Mesendoderm (in vitro differentiated cells): Measurements from ENCODE around the gene REST.
"Not testable (repeated sequence)": the region's sequence is repeated elsewhere in the genome, so short reads cannot be mapped to it uniquely, and the experiment has no call there.

Source experiments
- DNase-seq: peaks from one replicate; pipeline ENCODE4 v3.0.0; 2013
- H2AK5ac ChIP-seq: 2 replicates; pipeline ENCODE4 v1.6.1; 2013; ENCODE audit warnings: low read length, inconsistent platforms
- H2BK120ac ChIP-seq: 2 replicates; pipeline ENCODE4 v1.6.1; 2013; ENCODE audit warnings: low read depth, mild to moderate bottlenecking, low read length, moderate library complexity, mixed read lengths
- H2BK15ac ChIP-seq: replicated peaks from 2 replicates; pipeline ENCODE4 v1.6.1; 2013; ENCODE audit warnings: low read depth, mild to moderate bottlenecking, moderate library complexity
- H2BK5ac ChIP-seq: 2 replicates; pipeline ENCODE4 v1.6.1; 2013; ENCODE audit warnings: low read length, inconsistent platforms
- H3K18ac ChIP-seq: 2 replicates; pipeline ENCODE4 v1.6.1; 2013; ENCODE audit warnings: mild to moderate bottlenecking, low read length, mixed read lengths
- H3K23ac ChIP-seq: one replicate; pipeline ENCODE4 v1.6.1; 2013; ENCODE audit warnings: low read length
- H3K27ac ChIP-seq: 2 replicates; pipeline ENCODE4 v1.5.1; 2013; ENCODE audit warnings: low read depth, mild to moderate bottlenecking, inconsistent platforms, low read length, moderate library complexity
- H3K27me3 ChIP-seq: 2 replicates; pipeline ENCODE4 v1.6.1; 2013; ENCODE audit warnings: low read length, control low read depth, mild to moderate bottlenecking, inconsistent platforms; ENCODE audit not compliant: insufficient read depth, poor library complexity
- H3K36me3 ChIP-seq: 2 replicates; pipeline ENCODE4 v1.6.1; 2013; ENCODE audit warnings: low read length, inconsistent platforms; ENCODE audit not compliant: control insufficient read depth, insufficient read depth
- H3K4ac ChIP-seq: one replicate; pipeline ENCODE4 v1.6.1; 2013; ENCODE audit warnings: low read depth, mild to moderate bottlenecking, low read length, moderate library complexity
- H3K4me1 ChIP-seq: 2 replicates; pipeline ENCODE4 v1.6.1; 2013; ENCODE audit warnings: low read depth, low read length, inconsistent platforms; ENCODE audit not compliant: control insufficient read depth
- H3K4me2 ChIP-seq: 2 replicates; pipeline ENCODE4 v1.6.1; 2013; ENCODE audit warnings: low read length
- H3K4me3 ChIP-seq: 2 replicates; pipeline ENCODE4 v1.5.1; 2013; ENCODE audit warnings: mild to moderate bottlenecking, low read length
- H3K56ac ChIP-seq: one replicate; pipeline ENCODE4 v1.6.1; 2013; ENCODE audit warnings: low read length
- H3K79me1 ChIP-seq: 2 replicates; pipeline ENCODE4 v1.6.1; 2013; ENCODE audit warnings: low read length, inconsistent platforms
- H3K79me2 ChIP-seq: 2 replicates; pipeline ENCODE4 v1.6.1; 2013; ENCODE audit warnings: mild to moderate bottlenecking, low read length; ENCODE audit not compliant: control insufficient read depth, insufficient read depth
- H3K9ac ChIP-seq: 2 replicates; pipeline ENCODE4 v1.6.1; 2013; ENCODE audit warnings: low read length, inconsistent platforms
- H4K5ac ChIP-seq: one replicate; pipeline ENCODE4 v1.6.1; 2013; ENCODE audit warnings: low read length
- H4K8ac ChIP-seq: one replicate; pipeline ENCODE4 v1.6.1; 2013; ENCODE audit warnings: low read depth, mild to moderate bottlenecking, control low read depth, low read length, moderate library complexity
- WGBS: extraction: QIAGEN DNeasy Blood & Tissue Kit; methylation state at CpG from one replicate; pipeline ENCODE4 v1.1.7; 2013; ENCODE audit warnings: low lambda C conversion rate, missing lambda C conversion rate; ENCODE audit not compliant: insufficient coverage; ENCODE audit errors: extremely low coverage; 5-methylcytosine and 5-hydroxymethylcytosine counted together

The REST gene

GRCh38 chr4:56914336-56914735 is 6.6 kb downstream of the REST start:
- Histone ChIP-seq H3K4me2 (no peak overlapping the region), H3K9ac (no peak overlapping the region), H2BK5ac (no peak overlapping the region), H2BK15ac (no peak overlapping the region), H4K5ac (no peak overlapping the region), H3K18ac (no peak overlapping the region), H3K56ac (no peak overlapping the region), H3K23ac (no peak overlapping the region), H3K4me1 (peaks cover 4% of the 10 kb centered on the region), H3K79me1 (peaks cover 10% of the 10 kb centered on the region), H3K36me3 (no peaks in the 10 kb centered on the region), H3K79me2 (peaks cover 65% of the 10 kb centered on the region), H2AK5ac (no peak overlapping the region), H3K4ac (no peak overlapping the region), H4K8ac (no peak overlapping the region), H3K4me3 (no peak overlapping the region), H3K27me3 (no peaks in the 10 kb centered on the region), H3K27ac (no peak overlapping the region), H2BK120ac (no peak overlapping the region)
- DNase-seq = no peak
- WGBS = no CpG with 5 or more reads among the region's 3 CpGs

DNA sequence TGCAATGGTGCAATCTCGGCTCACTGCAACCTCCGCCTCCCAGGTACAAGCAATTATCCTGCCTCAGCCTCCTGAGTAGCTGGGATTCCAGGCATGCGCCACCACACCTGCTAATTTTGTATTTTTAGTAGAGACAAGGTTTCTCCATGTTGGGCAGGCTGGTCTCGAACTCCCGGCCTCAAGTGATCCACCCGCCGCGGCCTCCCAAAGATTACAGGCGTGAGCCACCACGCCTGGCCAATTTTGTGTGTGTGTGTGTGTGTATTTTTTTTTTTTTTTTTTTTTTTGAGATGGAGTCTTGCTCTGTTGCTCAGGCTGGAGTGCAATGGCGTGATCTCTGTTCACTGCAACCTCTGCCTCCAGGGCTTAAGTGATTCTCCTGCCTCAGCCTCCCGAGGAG is 7.3 kb downstream of the REST start:
- not testable (repeated sequence) for H3K36me3 ChIP-seq, H3K27me3 ChIP-seq, H3K18ac ChIP-seq, H3K4me3 ChIP-seq, H4K5ac ChIP-seq, H2BK120ac ChIP-seq, H3K4me2 ChIP-seq, H3K9ac ChIP-seq, H3K4me1 ChIP-seq, H4K8ac ChIP-seq, H3K23ac ChIP-seq, H2BK15ac ChIP-seq, H3K4ac ChIP-seq, H3K56ac ChIP-seq, H2AK5ac ChIP-seq, H2BK5ac ChIP-seq, H3K27ac ChIP-seq, DNase-seq
- H3K79me1 ChIP-seq = peaks cover 10% of the 10 kb centered on the region
- peaks cover 60% of the 10 kb centered on the region for H3K79me2 ChIP-seq
- no CpG with 5 or more reads among the region's 12 CpGs for WGBS

DNA sequence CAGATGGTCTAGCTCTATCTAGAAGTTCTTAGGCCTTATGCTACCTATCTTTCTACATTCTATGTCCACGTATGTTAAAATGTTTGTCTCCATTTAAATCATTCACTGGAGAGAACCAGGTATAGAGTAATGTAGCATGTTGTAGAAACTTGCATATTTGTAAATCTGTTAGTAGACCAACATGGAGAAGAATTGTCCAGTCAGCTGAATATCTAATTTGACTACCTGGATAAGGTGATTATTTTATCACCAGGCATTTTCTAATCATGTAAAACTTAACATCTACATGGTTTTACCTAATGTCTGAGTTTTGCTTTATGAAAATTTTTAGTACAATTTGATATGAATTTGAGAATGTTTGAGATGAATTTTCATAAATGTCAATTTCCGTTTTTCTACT is 19.5 kb downstream of the REST start:
- no peak overlapping the region for H2BK15ac ChIP-seq
- no peak overlapping the region for H3K4me2 ChIP-seq
- peaks cover 2% of the 10 kb centered on the region for H3K79me2 ChIP-seq
- no peak overlapping the region for H3K23ac ChIP-seq
- H3K56ac ChIP-seq = no peak overlapping the region
- H3K36me3 ChIP-seq = peaks cover 5% of the 10 kb centered on the region
- H3K18ac ChIP-seq = no peak overlapping the region
- H3K79me1 ChIP-seq = peaks cover 5% of the 10 kb centered on the region
- no peak overlapping the region for H2BK120ac ChIP-seq
- no peak for DNase-seq
- H4K5ac ChIP-seq = no peak overlapping the region
- no peak overlapping the region for H4K8ac ChIP-seq
- no peak overlapping the region for H3K27ac ChIP-seq
- H3K9ac ChIP-seq = no peak overlapping the region
- no peak overlapping the region for H2AK5ac ChIP-seq
- no peak overlapping the region for H3K4ac ChIP-seq
- no CpG with 5 or more reads among the region's 2 CpGs for WGBS
- H3K4me1 ChIP-seq = no peaks in the 10 kb centered on the region
- no peak overlapping the region for H2BK5ac ChIP-seq
- no peak overlapping the region for H3K4me3 ChIP-seq
- no peaks in the 10 kb centered on the region for H3K27me3 ChIP-seq

DNA sequence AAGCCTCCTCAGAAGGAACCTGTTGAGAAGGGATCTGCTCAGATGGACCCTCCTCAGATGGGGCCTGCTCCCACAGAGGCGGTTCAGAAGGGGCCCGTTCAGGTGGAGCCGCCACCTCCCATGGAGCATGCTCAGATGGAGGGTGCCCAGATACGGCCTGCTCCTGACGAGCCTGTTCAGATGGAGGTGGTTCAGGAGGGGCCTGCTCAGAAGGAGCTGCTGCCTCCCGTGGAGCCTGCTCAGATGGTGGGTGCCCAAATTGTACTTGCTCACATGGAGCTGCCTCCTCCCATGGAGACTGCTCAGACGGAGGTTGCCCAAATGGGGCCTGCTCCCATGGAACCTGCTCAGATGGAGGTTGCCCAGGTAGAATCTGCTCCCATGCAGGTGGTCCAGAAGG is 22.9 kb downstream of the REST start:
- Histone ChIP-seq H3K27ac (no peak overlapping the region), H3K79me2 (peaks cover 2% of the 10 kb centered on the region), H3K4me1 (no peaks in the 10 kb centered on the region), H2AK5ac (no peak overlapping the region), H3K36me3 (peaks cover 3% of the 10 kb centered on the region), H3K4me2 (no peak overlapping the region), H3K9ac (no peak overlapping the region), H2BK15ac (no peak overlapping the region), H3K4ac (no peak overlapping the region), H2BK5ac (no peak overlapping the region), H3K27me3 (no peaks in the 10 kb centered on the region), H2BK120ac (no peak overlapping the region), H3K18ac (no peak overlapping the region), H4K5ac (no peak overlapping the region), H4K8ac (no peak overlapping the region), H3K23ac (no peak overlapping the region), H3K79me1 (peaks cover 5% of the 10 kb centered on the region), H3K4me3 (no peak overlapping the region), H3K56ac (no peak overlapping the region)
- no peak for DNase-seq
- no CpG with 5 or more reads among the region's 7 CpGs for WGBS

DNA sequence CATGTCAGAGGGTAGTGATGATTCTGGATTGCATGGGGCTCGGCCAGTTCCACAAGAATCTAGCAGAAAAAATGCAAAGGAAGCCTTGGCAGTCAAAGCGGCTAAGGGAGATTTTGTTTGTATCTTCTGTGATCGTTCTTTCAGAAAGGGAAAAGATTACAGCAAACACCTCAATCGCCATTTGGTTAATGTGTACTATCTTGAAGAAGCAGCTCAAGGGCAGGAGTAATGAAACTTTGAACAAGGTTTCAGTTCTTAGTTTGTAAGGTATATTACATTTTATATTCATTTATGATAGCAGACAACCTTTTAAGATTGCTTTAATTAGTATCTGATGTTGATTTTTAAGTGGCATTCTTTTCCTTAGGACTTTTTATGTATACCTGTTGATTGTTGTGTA is 24.2 kb downstream of the REST start:
- H4K8ac ChIP-seq = no peak overlapping the region
- H2BK5ac ChIP-seq = no peak overlapping the region
- peaks cover 2% of the 10 kb centered on the region for H3K79me2 ChIP-seq
- H3K36me3 ChIP-seq = peaks cover 3% of the 10 kb centered on the region
- H3K4me1 ChIP-seq = no peaks in the 10 kb centered on the region
- no peak overlapping the region for H3K56ac ChIP-seq
- H3K27me3 ChIP-seq = no peaks in the 10 kb centered on the region
- WGBS = no CpG with 5 or more reads among the region's 4 CpGs
- no peak overlapping the region for H3K27ac ChIP-seq
- H3K18ac ChIP-seq = no peak overlapping the region
- H3K4me2 ChIP-seq = no peak overlapping the region
- H3K79me1 ChIP-seq = peaks cover 5% of the 10 kb centered on the region
- no peak overlapping the region for H2AK5ac ChIP-seq
- no peak overlapping the region for H2BK15ac ChIP-seq
- H2BK120ac ChIP-seq = no peak overlapping the region
- no peak overlapping the region for H3K9ac ChIP-seq
- H3K4me3 ChIP-seq = no peak overlapping the region
- H4K5ac ChIP-seq = no peak overlapping the region
- no peak for DNase-seq
- no peak overlapping the region for H3K4ac ChIP-seq
- H3K23ac ChIP-seq = no peak overlapping the region

GRCh38 chr4:56937262-56937661 is 29.6 kb downstream of the REST start:
- Histone ChIP-seq H2BK5ac (no peak overlapping the region), H4K8ac (no peak overlapping the region), H2BK15ac (no peak overlapping the region), H3K4me3 (no peak overlapping the region), H3K18ac (no peak overlapping the region), H4K5ac (no peak overlapping the region), H3K36me3 (no peaks in the 10 kb centered on the region), H3K79me2 (no peaks in the 10 kb centered on the region), H3K27ac (no peak overlapping the region), H3K4ac (no peak overlapping the region), H3K79me1 (peaks cover 2% of the 10 kb centered on the region), H2AK5ac (no peak overlapping the region), H3K56ac (no peak overlapping the region), H3K4me2 (no peak overlapping the region), H3K4me1 (no peaks in the 10 kb centered on the region), H3K27me3 (no peaks in the 10 kb centered on the region), H2BK120ac (no peak overlapping the region), H3K9ac (no peak overlapping the region), H3K23ac (no peak overlapping the region)
- WGBS = no CpG with 5 or more reads among the region's 6 CpGs
- DNase-seq = no peak
